ENCODE results near the gene P2RX1.
"Not testable (repeated sequence)": the region's sequence is repeated elsewhere in the genome, so short reads cannot be mapped to it uniquely, and the experiment has no call there.

Gene P2RX1

DNA sequence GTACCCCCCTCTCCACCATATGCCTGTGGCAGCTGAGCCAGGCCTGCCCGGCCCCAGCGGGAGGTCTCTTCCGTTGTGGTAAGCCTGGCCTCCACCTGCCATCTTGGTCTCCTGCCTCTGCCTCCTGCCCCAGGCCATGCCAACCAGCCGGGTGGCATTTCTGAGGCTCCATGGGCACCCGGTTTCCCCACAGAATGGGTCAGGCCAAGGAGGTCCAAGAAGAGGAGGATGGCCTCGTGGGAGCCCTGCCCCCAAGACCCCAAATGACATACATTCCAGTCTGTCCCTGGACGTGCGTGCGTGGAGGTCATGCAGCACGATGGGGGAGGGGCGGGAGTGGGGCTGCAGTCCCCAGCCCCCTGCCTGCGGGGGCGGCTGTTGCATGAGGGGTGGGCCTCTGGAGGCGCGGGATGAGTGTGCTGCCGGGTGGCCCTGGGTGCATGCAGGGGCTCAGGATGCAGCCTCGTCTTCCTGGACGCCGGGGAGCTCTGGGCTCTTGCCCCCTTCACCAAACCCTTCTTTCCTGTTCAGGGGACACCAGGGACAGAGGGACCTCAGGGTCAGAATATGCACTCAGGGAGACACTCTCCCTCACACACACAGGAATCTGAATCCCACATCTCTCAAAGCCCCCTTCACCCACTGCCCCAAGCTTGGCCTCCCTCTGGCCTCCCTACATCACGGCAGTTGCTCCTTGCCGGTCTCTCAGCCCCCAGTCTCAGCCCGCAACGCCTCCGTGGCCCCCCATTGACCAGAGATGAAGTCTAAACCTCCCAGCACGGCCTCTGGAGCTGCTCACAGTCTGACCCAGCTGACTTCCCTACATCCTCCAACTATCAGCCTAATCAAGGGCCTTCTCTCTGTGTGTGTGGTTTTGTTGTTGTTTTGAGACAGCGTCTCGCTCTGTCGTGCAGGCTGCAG lies 54.2 kb downstream of the P2RX1 start:
- DNase-seq = no peak

DNA sequence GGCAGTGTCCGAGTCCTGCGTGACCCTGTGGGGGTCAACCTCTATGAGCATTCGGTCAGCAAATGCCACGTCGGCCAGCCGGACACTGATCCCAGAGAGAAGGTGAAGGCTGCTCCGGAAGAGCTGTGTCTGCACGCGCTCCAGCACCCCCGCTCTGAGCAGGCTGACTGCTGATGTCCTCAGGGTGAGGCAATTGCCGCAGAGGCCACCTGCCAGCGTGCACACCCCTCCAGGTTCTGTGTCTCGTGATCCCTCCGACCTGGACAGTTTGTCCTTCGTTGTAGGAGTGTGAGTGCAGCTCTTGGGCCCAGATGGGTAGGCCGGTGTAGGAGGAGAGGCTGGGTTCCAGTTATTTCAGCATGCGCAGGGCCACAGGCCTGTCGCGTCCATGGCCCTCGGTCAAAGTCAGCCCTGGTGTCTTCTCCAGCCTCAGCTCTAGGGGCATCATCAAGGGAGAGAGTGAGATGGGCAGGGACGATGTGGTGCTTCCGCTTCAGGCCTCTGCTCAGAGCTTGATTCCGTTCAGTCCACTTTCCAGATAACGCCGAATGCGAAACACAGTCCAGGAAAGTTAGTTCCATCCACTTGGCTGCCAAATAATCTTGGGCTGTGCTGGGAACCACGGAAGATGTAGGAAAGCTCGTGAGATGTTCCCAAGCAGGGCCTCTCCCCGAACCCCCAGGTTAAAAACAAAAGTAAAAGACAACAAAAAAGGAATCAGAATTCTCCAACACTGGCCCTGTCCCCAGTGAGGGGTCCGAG lies 55.1 kb downstream of the P2RX1 start:
- DNase-seq = no peak

DNA sequence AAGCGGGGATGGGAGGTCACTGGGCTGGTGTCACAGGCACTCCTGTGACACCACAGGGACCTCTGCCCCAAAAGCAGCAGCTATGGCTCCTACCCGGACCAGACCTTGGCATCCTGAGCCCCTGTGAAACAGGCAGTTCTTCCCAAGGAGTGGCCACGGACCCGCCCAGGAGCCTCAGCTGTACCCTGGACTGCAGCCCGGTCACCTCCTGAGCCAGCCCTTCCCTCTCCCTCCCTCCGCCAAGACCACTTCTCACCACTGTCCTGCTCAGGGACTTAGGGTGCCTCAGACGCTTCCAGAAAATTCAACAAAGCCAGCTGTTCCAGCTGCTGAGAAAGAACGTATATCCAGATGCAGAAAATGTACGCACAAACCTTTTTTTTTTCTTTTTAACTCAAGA lies 56.3 kb downstream of the P2RX1 start:
- DNase-seq = no peak

DNA sequence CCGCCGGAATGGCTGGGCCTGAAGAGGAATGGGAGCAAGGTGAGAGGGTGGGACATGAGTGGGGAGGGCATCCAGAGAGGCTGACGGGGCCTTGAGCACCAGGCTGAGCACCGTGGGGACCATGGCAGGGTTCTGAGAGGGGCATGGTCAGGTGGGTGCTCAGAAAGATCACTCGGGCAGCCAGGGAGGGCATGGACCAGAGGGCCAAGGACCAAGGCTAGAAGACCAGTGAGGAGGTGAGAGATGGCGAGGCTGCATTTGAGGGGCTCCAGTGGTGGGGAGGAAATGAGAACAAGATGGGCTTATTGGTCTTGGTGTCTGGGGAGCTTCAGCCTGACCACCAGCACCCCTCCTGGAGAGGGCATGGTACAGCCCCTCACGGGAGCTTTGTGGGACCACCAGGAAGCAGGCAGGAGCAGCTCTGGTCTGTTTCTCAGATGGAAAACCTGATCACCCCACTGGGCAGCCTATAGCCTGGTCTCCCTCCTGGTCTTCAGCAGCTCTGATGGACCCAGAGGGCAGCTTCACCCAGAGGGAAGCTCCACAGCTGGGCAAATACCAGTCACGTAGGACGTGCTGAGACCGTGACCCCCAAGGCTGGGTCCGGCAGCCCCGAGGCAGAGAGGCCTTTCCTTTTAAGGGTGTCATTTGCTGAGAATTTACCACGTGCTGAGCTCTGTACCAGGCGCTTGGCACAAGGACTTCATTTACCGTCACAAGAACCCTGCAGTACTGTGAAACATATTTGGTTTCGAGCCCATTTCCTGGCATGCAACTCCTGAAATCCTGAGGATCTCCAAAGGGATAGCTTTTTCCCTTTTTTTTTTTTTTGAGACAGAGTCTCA lies 58.8 kb downstream of the P2RX1 start:
- DNase-seq = no peak

DNA sequence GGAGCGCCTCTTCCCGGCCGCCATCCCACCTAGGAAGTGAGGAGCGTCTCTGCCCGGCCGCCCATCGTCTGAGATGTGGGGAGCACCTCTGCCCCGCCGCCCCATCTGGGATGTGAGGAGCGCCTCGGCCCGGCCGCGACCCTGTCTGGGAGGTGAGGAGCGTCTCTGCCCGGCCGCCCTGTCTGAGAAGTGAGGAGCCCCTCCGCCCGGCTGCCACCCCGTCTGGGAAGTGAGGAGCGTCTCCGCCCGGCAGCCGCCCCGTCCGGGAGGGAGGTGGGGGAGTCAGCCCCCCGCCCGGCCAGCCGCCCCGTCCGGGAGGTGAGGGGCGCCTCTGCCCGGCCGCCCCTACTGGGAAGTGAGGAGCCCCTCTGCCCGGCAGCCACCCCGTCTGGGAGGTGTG lies 62.1 kb downstream of the P2RX1 start:
- not testable (repeated sequence) for DNase-seq

DNA sequence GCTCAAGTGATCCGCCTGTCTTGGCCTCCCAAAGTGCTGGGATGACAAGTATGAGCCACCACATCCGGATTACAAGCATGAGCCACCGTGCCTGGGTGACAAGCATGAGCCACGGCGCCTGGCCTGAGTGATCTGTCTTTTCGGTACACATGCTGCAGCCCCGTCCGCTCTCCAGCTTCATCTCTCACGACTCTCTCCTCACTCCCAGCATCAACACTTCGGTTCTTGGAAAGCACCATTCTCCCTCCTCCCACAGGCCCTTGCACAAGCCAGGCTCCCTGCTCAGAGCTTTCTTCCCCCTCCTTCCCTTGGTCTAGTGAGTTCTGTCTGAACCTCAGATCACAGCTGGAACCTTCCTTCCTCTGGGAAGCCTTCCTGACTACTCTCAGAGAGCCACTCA lies 63.7 kb downstream of the P2RX1 start:
- peak in 1 of 51 donors; percentile 68 for DNase-seq

DNA sequence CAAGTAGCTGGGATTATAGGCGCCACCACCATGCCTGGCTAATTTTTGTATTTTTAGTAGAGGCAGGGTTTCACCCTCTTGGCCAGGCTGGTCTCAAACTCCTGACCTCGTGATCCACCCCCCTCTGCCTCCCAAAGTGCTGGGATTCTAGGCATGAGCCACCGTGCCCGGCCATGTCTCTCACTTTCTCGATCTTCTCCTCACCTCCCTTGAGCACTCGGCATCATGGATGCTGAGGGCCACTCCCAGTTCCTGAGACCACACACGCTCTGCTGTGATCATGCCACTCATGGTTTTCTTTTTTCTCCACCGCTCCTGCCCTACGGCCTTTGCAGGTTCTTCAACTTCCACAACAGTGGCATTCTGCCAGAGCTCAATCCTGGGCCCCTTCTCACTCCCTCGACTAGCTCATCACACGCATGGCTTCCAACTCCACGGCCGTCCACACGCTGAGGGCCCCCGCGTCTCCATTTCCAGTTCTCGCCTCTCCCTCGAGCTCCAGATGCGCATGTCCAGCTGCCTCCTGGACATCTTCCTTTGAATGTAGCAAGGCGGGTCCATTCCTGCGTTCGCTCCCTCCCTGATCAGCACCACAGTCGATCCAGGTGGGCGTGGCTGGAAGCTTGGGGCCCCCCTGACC lies 64.7 kb downstream of the P2RX1 start:
- no peak for DNase-seq

DNA sequence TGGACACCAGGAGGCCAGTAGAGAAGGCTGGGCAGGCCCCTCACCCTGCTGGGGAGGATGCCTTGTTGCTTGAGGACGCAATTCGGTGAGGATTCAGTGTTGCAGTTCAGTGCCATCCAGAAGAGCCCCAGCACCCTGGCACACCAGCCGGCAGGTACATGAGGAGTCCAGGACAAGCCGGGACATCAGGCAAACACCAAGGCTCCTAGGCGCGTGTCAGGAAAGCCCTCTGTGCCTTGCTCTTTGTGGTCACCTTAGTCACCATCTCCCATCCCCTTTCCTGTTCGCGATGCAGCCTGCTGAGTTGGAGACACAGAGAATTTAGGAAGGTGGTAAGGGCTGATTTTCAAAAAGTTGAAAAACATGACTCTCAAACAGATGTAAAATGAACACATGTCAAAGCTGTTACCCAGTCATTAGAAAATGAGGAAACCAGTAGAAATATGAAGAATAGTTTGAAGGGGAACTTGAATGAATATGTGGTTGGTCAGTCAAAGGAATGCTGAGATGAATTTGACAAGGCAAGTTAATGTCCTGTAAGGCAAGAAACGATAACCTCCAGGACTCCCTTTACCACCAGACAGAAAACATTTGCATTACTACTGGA lies 67.9 kb downstream of the P2RX1 start:
- no peak for DNase-seq

DNA sequence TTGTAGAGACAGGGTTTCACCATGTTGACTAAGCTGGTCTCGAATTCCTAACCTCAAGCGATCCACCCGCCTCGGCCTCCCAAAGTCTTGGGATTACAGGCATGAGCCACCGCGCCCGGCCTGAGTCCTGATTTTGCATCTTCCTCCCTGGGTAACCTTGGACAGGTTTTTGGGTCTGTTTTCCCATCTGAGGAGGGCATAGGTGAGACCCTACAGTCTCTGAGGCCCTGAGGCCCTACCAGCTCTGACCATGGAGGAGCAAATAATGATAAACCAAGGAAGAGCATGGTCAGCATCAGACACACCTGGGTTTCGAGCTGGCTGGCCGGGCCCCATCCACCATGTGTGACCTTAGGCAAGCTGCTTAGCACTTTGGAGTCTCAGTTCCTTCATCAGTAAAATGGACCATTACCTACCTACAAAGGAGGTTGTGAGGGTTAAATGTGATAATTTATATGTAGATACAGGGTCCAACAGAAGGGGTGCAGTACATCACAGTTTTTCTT lies 69.0 kb downstream of the P2RX1 start:
- DNase-seq = no peak

Measured in hypothalamus (tissue), 51 donors.